Measurements from ENCODE around the gene LRFN5. TPM values are rescaled to one million over a fixed set of nuclear protein-coding genes. Genes with fewer than 3 reads are reported as not detected.

Gene LRFN5
- polyA plus RNA-seq, 1 of the 3 experiments (the other 2 are of a cell fraction), result not detected

- TF ChIP-seq EZH2phosphoT487 (IDR thresholded peaks at IDR 0.05; ENCODE audit: borderline replicate concordance, low read depth) (no peak), ZBTB33 (IDR thresholded peaks at IDR 0.05; ENCODE audit: borderline replicate concordance, low read depth) (no peak)
These were observed 210.9 kb downstream of the LRFN5 start (continued) for GRCh38 chr14:41817626-41818025.

- Histone ChIP-seq H4K20me1 (ENCODE audit: insufficient read depth) (no peaks in the 10 kb centered on the region), H3K4me1 (ENCODE audit: control insufficient read depth in 1 of 2, insufficient read depth in 2 of 2, low read depth in 1 of 2, low read length in 1 of 2) (peaks cover 0 to 5% of the 10 kb centered on the region in 2 experiments; a peak in 1 of 4 replicates), H3K4me2 (no peak overlapping the region), H2AFZ (ENCODE audit: low read depth) (no peak overlapping the region), H3K27me3 (ENCODE audit: insufficient read depth) (no peaks in the 10 kb centered on the region), H3F3A (replicated peaks; ENCODE audit: insufficient read depth) (no peaks in the 10 kb centered on the region), H3K9me3 (no peaks in the 10 kb centered on the region), H3K36me3 (replicated peaks in 1 of 2; ENCODE audit: control insufficient read depth in 1 of 2, insufficient read depth in 2 of 2, low read length in 1 of 2) (no peaks in the 10 kb centered on the region), H3K79me2 (ENCODE audit: insufficient read depth) (no peaks in the 10 kb centered on the region), H3K4me3 (ENCODE audit: low read depth in 2 of 2, low read length in 1 of 2) (no peak overlapping the region), H3K9me2 (no peaks in the 10 kb centered on the region), H3K9ac (no peak overlapping the region), H3K27ac (ENCODE audit: low read depth in 2 of 2, low read length in 1 of 2) (no peak overlapping the region)
- POLR2A ChIA-PET, result no interaction called here
- DNase-seq, result no peak
- WGBS (ENCODE audit: low lambda C conversion rate), result no CpG with 5 or more reads among the region's 2 CpGs
- CTCF ChIA-PET, result no interaction called here
- no peak for TF ChIP-seq RXRA (IDR thresholded peaks at IDR 0.05; ENCODE audit: borderline replicate concordance, low read depth)
- peak; percentile 30; the same call in 1 of the 2 replicates for TF ChIP-seq CTCF (IDR thresholded peaks at IDR 0.05)
These were observed 217.8 kb downstream of the LRFN5 start for GRCh38 chr14:41824441-41824840.

GRCh38 chr14:41825622-41826021 lies 218.9 kb downstream of the LRFN5 start:
- no peak overlapping the region for H3K4me3 ChIP-seq (ENCODE audit: low read depth in 2 of 2, low read length in 1 of 2)
- DNase-seq, result no peak
- H3K9me2 ChIP-seq, result no peaks in the 10 kb centered on the region
- H3K9me3 ChIP-seq, result no peaks in the 10 kb centered on the region
- no peak overlapping the region for H3K9ac ChIP-seq
- H3K4me1 ChIP-seq (ENCODE audit: control insufficient read depth in 1 of 2, insufficient read depth in 2 of 2, low read depth in 1 of 2, low read length in 1 of 2), result peaks cover 0 to 5% of the 10 kb centered on the region in 2 experiments; a peak in 1 of 4 replicates
- H4K20me1 ChIP-seq (ENCODE audit: insufficient read depth), result no peaks in the 10 kb centered on the region
- no peak for TF ChIP-seq MAX (IDR thresholded peaks at IDR 0.05; ENCODE audit: low read depth)
- no peak for TF ChIP-seq YY1 (IDR thresholded peaks at IDR 0.05; ENCODE audit: low read depth)
- TF ChIP-seq MXI1 (IDR thresholded peaks at IDR 0.05; ENCODE audit: low read depth, low read length), result no peak
- TF ChIP-seq NFIC (IDR thresholded peaks at IDR 0.05; ENCODE audit: borderline replicate concordance), result no peak
- TF ChIP-seq SMC3 (IDR thresholded peaks at IDR 0.05; ENCODE audit: low read depth, low read length), result no peak
- no peak for TF ChIP-seq EZH2phosphoT487 (IDR thresholded peaks at IDR 0.05; ENCODE audit: borderline replicate concordance, low read depth)
- TF ChIP-seq CHD2 (IDR thresholded peaks at IDR 0.05; ENCODE audit: low read length, partially characterized antibody), result no peak
- TF ChIP-seq JUND (IDR thresholded peaks at IDR 0.05), result no peak
- no peak for TF ChIP-seq FOSL2 (IDR thresholded peaks at IDR 0.05; ENCODE audit: borderline replicate concordance, low read depth)
- no peak for TF ChIP-seq REST (IDR thresholded peaks at IDR 0.05; ENCODE audit: low read depth, low read length)
- no peak for TF ChIP-seq GATA2 (CRISPR knock-in tag; IDR thresholded peaks at IDR 0.05)
- TF ChIP-seq USF1 (IDR thresholded peaks at IDR 0.05; ENCODE audit: borderline replicate concordance, low read depth), result no peak
- no peak for TF ChIP-seq USF2 (IDR thresholded peaks at IDR 0.05; ENCODE audit: borderline replicate concordance, low read depth, low read length)
- TF ChIP-seq GABPA (IDR thresholded peaks at IDR 0.05; ENCODE audit: low read depth), result no peak
- WGBS (ENCODE audit: low lambda C conversion rate), result no CpG with 5 or more reads among the region's 1 CpG
- no peaks in the 10 kb centered on the region for H3F3A ChIP-seq (replicated peaks; ENCODE audit: insufficient read depth)
- H2AFZ ChIP-seq (ENCODE audit: low read depth), result no peak overlapping the region
- H3K4me2 ChIP-seq, result no peak overlapping the region
- H3K36me3 ChIP-seq (replicated peaks in 1 of 2; ENCODE audit: control insufficient read depth in 1 of 2, insufficient read depth in 2 of 2, low read length in 1 of 2), result no peaks in the 10 kb centered on the region
- H3K27me3 ChIP-seq (ENCODE audit: insufficient read depth), result no peaks in the 10 kb centered on the region
- POLR2A ChIA-PET, result no interaction called here
- no peak overlapping the region for H3K27ac ChIP-seq (ENCODE audit: low read depth in 2 of 2, low read length in 1 of 2)
- CTCF ChIA-PET, result no interaction called here
- no peaks in the 10 kb centered on the region for H3K79me2 ChIP-seq (ENCODE audit: insufficient read depth)

All from SK-N-SH (cell line).